ENCODE measurements around the gene ZNF708. TPM values are rescaled to one million over a fixed set of nuclear protein-coding genes. Genes with fewer than 3 reads are reported as not detected.
"Not testable (repeated sequence)": the region's sequence is repeated elsewhere in the genome, so short reads cannot be mapped to it uniquely, and the experiment has no call there.

ZNF708 gene
- 19.7 TPM for polyA plus RNA-seq (2013, experiment 1 of 2)
- polyA plus RNA-seq (2013, experiment 2 of 2): 23.5 TPM

DNA sequence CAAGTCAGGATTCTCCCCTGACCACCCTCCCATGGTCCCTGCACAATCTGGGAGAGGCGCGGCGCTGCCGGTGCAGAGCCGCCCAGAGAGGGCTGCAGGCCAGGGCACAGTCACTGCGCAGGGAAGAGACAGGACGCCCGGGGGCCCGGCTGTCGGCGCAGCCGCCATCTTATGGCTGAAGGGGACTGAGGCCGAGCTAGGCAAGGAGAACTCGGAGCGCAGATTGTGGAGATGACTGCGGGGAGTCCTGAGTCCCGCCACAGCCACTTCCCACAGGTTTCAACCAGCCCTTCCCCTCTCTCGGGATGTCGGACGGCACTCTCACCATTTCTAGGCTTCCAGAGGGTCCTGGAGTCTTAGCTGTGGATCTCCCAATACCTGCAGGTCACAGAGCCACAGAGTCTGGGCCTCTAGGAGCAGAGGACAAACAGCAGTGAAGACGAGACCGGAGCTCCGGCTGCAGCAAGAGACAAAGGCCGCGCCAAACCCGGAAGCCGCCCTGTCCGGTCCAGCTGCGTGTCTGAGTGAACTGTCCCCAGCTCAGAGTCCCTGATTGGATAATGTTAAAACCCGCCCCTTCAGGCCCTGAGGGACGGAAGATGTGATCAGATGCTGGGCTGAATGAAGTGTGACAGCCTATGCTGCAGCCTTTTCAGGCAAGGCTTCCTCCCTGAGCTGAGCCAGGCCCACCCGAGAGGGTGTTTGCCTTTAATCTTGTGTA is at the start of gene ZNF708:
TSS of gene ZNF708 (minus strand) at position 526 of the 721 bp plus-strand sequence. CDS start at position 328, 198 bp downstream.
- Histone ChIP-seq H3K27me3 (ENCODE audit: insufficient read depth, low read length) (no peaks in the 10 kb centered on the region), H3K4me3 (ENCODE audit: low read length) (peak within 1 kb of the TSS; percentile 99), H3K36me3 (ENCODE audit: insufficient read depth, low read length) (peaks cover 23% of the 10 kb centered on the region), H3K9me3 (ENCODE audit: insufficient read depth, low read depth, low read length) (peaks cover 11% of the 10 kb centered on the region; the same call in 1 of the 2 replicates), H3K9ac (ENCODE audit: low read depth, low read length) (peak within 1 kb of the TSS; percentile 99), H3K4me1 (ENCODE audit: insufficient read depth, low read length) (no peaks in the 10 kb centered on the region), H3K27ac (ENCODE audit: low read depth, low read length) (peak within 1 kb of the TSS; percentile 98)
- under 1% methylated on average over 31 of the region's 32 CpGs for WGBS

DNA sequence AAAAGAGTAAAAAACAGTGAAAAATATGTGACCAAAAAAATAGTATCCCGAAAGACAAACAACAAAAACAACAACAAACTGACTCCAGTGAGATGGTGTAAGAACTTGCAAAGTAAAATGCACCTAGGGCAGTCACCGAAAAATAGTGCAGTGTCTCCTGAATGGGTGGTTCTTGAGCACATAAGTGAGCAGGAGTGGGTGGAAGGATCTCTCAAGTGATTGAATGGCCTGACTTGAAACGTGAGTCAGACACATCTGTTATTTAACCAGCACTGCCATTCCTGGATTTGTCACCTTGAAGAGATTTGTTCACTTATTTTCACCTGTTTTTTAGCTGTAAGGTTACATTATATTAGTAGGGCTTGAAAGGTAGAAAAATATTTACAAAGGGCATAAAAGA is 33.1 kb upstream of the ZNF708 start:
- no peaks in the 10 kb centered on the region for H3K27me3 ChIP-seq (ENCODE audit: insufficient read depth, low read length)
- no peak overlapping the region for H3K9ac ChIP-seq (ENCODE audit: low read depth, low read length)
- no peak overlapping the region for H3K27ac ChIP-seq (ENCODE audit: low read depth, low read length)
- H3K4me1 ChIP-seq (ENCODE audit: insufficient read depth, low read length): no peaks in the 10 kb centered on the region
- 93% methylated on average over 3 of the region's 3 CpGs for WGBS
- no peak overlapping the region for H3K4me3 ChIP-seq (ENCODE audit: low read length)
- H3K9me3 ChIP-seq (ENCODE audit: insufficient read depth, low read depth, low read length): no peaks in the 10 kb centered on the region
- peaks cover 69% of the 10 kb centered on the region for H3K36me3 ChIP-seq (ENCODE audit: insufficient read depth, low read length)

GRCh38 chr19:21358768-21359451 is 29.7 kb upstream of the ZNF708 start, which contains the start of gene ZNF738:
ZNF738 (plus strand) TSS chr19:21359000; CDS start chr19:21359141, 141 bp downstream.
- H3K27ac ChIP-seq (ENCODE audit: low read depth, low read length): peak within 1 kb of the TSS; percentile 97
- under 1% methylated on average over 36 of the region's 36 CpGs for WGBS
- H3K4me3 ChIP-seq (ENCODE audit: low read length): peak within 1 kb of the TSS; percentile 89
- H3K36me3 ChIP-seq (ENCODE audit: insufficient read depth, low read length): peaks cover 37% of the 10 kb centered on the region
- H3K9me3 ChIP-seq (ENCODE audit: insufficient read depth, low read depth, low read length): no peaks in the 10 kb centered on the region
- peak within 1 kb of the TSS; percentile 99 for H3K9ac ChIP-seq (ENCODE audit: low read depth, low read length)
- no peaks in the 10 kb centered on the region for H3K27me3 ChIP-seq (ENCODE audit: insufficient read depth, low read length)
- H3K4me1 ChIP-seq (ENCODE audit: insufficient read depth, low read length): no peaks in the 10 kb centered on the region

GRCh38 chr19:21352830-21353229 is 23.6 kb upstream of the ZNF708 start:
- no peaks in the 10 kb centered on the region for H3K4me1 ChIP-seq (ENCODE audit: insufficient read depth, low read length)
- no CpG with 5 or more reads among the region's 2 CpGs for WGBS

DNA sequence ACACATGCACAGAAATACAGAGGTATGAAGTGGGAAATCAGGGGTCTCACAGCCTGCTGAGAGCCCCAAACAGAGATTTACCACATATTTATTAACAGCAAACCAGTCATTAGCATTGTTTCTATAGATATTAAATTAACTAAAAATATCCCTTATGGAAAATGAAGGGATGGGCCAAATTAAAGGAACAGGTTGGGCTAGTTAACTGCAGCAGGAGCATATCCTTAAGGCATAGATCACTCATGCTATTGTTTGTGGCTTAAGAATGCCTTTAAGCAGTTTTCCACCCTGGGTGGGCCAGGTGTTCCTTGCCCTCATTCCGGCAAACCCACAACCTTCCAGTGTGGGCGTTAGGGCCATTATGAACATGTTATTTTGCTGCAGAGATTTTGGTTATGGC is 15.6 kb upstream of the ZNF708 start:
- H3K36me3 ChIP-seq (ENCODE audit: insufficient read depth, low read length); H3K27ac ChIP-seq (ENCODE audit: low read depth, low read length); H3K4me3 ChIP-seq (ENCODE audit: low read length); H3K4me1 ChIP-seq (ENCODE audit: insufficient read depth, low read length); H3K27me3 ChIP-seq (ENCODE audit: insufficient read depth, low read length); H3K9ac ChIP-seq (ENCODE audit: low read depth, low read length): not testable (repeated sequence)
- 67% methylated on average over 2 of the region's 2 CpGs for WGBS
- H3K9me3 ChIP-seq (ENCODE audit: insufficient read depth, low read depth, low read length): peaks cover 24% of the 10 kb centered on the region

More at GRCh38 chr19:21352830-21353229, 23.6 kb upstream of the ZNF708 start:
- no peaks in the 10 kb centered on the region for H3K27me3 ChIP-seq (ENCODE audit: insufficient read depth, low read length)
- H3K9ac ChIP-seq (ENCODE audit: low read depth, low read length): no peak overlapping the region
- H3K9me3 ChIP-seq (ENCODE audit: insufficient read depth, low read depth, low read length): peaks cover 16% of the 10 kb centered on the region
- H3K27ac ChIP-seq (ENCODE audit: low read depth, low read length): no peak overlapping the region
- H3K36me3 ChIP-seq (ENCODE audit: insufficient read depth, low read length): no peaks in the 10 kb centered on the region
- no peak overlapping the region for H3K4me3 ChIP-seq (ENCODE audit: low read length)

DNA sequence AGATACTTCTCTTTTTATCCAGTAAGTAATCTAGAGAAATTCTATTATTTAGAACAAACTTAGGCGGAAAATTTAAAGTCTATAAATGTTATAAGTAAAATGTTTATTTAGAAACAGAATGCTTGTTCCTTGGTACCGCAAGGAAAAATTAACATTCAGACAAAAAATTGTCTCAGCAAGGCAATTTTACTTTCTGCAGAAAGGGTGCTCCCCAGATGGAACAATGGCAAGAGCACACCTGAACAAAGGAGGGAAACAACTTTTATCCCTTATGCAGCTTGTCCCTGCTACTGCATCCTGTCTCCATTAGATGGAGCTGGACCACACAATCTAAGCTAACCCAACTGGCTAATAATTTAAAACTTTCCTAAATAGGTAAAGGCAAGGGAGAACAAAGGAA is 6.5 kb upstream of the ZNF708 start:
- WGBS: 93% methylated on average over 1 of the region's 2 CpGs
- Histone ChIP-seq H3K27ac (ENCODE audit: low read depth, low read length) (no peak overlapping the region), H3K4me1 (ENCODE audit: insufficient read depth, low read length) (no peaks in the 10 kb centered on the region), H3K9me3 (ENCODE audit: insufficient read depth, low read depth, low read length) (peaks cover 42% of the 10 kb centered on the region), H3K4me3 (ENCODE audit: low read length) (no peak overlapping the region), H3K27me3 (ENCODE audit: insufficient read depth, low read length) (no peaks in the 10 kb centered on the region), H3K9ac (ENCODE audit: low read depth, low read length) (no peak overlapping the region), H3K36me3 (ENCODE audit: insufficient read depth, low read length) (no peaks in the 10 kb centered on the region)

GRCh38 chr19:21328406-21328805 is 804 bp downstream of the ZNF708 start:
- Histone ChIP-seq H3K27ac (ENCODE audit: low read depth, low read length) (peak overlapping the region; percentile 98), H3K9me3 (ENCODE audit: insufficient read depth, low read depth, low read length) (peaks cover 9% of the 10 kb centered on the region; the same call in 1 of the 2 replicates), H3K27me3 (ENCODE audit: insufficient read depth, low read length) (no peaks in the 10 kb centered on the region), H3K36me3 (ENCODE audit: insufficient read depth, low read length) (peaks cover 23% of the 10 kb centered on the region), H3K4me3 (ENCODE audit: low read length) (peak overlapping the region; percentile 99), H3K4me1 (ENCODE audit: insufficient read depth, low read length) (peaks cover 4% of the 10 kb centered on the region; the same call in 1 of the 2 replicates), H3K9ac (ENCODE audit: low read depth, low read length) (peak overlapping the region; percentile 99)
- WGBS: 2% methylated on average over 6 of the region's 6 CpGs

DNA sequence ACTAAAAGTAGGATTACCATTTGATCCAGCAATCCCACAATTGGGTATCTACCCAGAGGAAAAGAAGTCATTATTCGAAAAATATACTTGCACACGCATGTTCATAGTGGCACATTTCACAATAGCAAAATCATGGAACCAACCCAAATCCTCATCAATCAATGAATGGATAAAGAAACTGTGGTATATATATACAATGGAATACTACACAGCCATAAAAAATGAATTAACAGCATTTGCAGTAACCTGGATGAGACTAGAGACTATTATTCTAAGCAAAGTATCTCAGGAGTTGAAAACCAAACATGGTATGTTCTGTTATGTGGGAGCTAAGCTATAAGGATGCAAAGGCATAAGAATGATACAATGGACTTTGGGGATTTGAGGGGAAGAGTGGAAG is 3.0 kb downstream of the ZNF708 start:
- peaks cover 6% of the 10 kb centered on the region; the same call in 1 of the 2 replicates for H3K9me3 ChIP-seq (ENCODE audit: insufficient read depth, low read depth, low read length)
- H3K4me3 ChIP-seq (ENCODE audit: low read length): no peak overlapping the region
- no peak overlapping the region for H3K27ac ChIP-seq (ENCODE audit: low read depth, low read length)
- H3K4me1 ChIP-seq (ENCODE audit: insufficient read depth, low read length): peaks cover 13% of the 10 kb centered on the region
- H3K9ac ChIP-seq (ENCODE audit: low read depth, low read length): no peak overlapping the region
- no peaks in the 10 kb centered on the region for H3K27me3 ChIP-seq (ENCODE audit: insufficient read depth, low read length)
- 100% methylated on average over 1 of the region's 2 CpGs for WGBS
- peaks cover 23% of the 10 kb centered on the region for H3K36me3 ChIP-seq (ENCODE audit: insufficient read depth, low read length)

DNA sequence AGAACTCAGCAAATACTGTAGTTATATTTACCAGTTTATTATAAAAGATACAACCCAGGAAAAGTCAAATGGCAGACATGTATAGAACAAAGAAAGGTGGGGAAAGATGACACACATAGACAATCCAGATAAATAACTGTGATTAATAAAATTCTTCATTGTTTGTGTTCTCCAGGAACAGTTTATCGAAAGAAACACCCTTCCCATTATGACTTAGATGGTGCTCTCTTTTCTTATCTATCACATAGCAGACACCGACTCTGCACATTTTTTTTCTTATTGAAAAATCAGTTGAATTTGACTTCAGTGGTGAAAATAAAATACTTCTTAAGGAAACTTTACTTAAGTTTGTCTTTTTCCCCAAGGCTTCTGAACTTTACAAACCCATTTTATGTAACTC is 6.2 kb downstream of the ZNF708 start:
- Histone ChIP-seq H3K27ac (ENCODE audit: low read depth, low read length) (no peak overlapping the region), H3K9me3 (ENCODE audit: insufficient read depth, low read depth, low read length) (peaks cover 6% of the 10 kb centered on the region; the same call in 1 of the 2 replicates), H3K4me3 (ENCODE audit: low read length) (no peak overlapping the region), H3K4me1 (ENCODE audit: insufficient read depth, low read length) (peaks cover 13% of the 10 kb centered on the region), H3K9ac (ENCODE audit: low read depth, low read length) (no peak overlapping the region), H3K27me3 (ENCODE audit: insufficient read depth, low read length) (no peaks in the 10 kb centered on the region), H3K36me3 (ENCODE audit: insufficient read depth, low read length) (peaks cover 23% of the 10 kb centered on the region)
- 80% methylated on average over 1 of the region's 2 CpGs for WGBS

- 94% methylated on average over 8 of the region's 8 CpGs for WGBS
- H3K4me3 ChIP-seq (ENCODE audit: low read length): no peak overlapping the region
- no peak overlapping the region for H3K27ac ChIP-seq (ENCODE audit: low read depth, low read length)
- peaks cover 6% of the 10 kb centered on the region; the same call in 1 of the 2 replicates for H3K9me3 ChIP-seq (ENCODE audit: insufficient read depth, low read depth, low read length)
- peaks cover 13% of the 10 kb centered on the region for H3K4me1 ChIP-seq (ENCODE audit: insufficient read depth, low read length)
- no peaks in the 10 kb centered on the region for H3K27me3 ChIP-seq (ENCODE audit: insufficient read depth, low read length)
- H3K9ac ChIP-seq (ENCODE audit: low read depth, low read length): no peak overlapping the region
- H3K36me3 ChIP-seq (ENCODE audit: insufficient read depth, low read length): peaks cover 19% of the 10 kb centered on the region
These were observed 6.7 kb downstream of the ZNF708 start for GRCh38 chr19:21322528-21322927.

GRCh38 chr19:21321996-21322395 is 7.2 kb downstream of the ZNF708 start:
- Histone ChIP-seq H3K27me3 (ENCODE audit: insufficient read depth, low read length) (no peaks in the 10 kb centered on the region), H3K4me3 (ENCODE audit: low read length) (no peak overlapping the region), H3K9me3 (ENCODE audit: insufficient read depth, low read depth, low read length) (peaks cover 6% of the 10 kb centered on the region; the same call in 1 of the 2 replicates), H3K4me1 (ENCODE audit: insufficient read depth, low read length) (peaks cover 13% of the 10 kb centered on the region), H3K36me3 (ENCODE audit: insufficient read depth, low read length) (peaks cover 15% of the 10 kb centered on the region), H3K9ac (ENCODE audit: low read depth, low read length) (no peak overlapping the region), H3K27ac (ENCODE audit: low read depth, low read length) (no peak overlapping the region)
- WGBS: 92% methylated on average over 4 of the region's 4 CpGs
